ENCODE results near the gene MYO5C.

DNA sequence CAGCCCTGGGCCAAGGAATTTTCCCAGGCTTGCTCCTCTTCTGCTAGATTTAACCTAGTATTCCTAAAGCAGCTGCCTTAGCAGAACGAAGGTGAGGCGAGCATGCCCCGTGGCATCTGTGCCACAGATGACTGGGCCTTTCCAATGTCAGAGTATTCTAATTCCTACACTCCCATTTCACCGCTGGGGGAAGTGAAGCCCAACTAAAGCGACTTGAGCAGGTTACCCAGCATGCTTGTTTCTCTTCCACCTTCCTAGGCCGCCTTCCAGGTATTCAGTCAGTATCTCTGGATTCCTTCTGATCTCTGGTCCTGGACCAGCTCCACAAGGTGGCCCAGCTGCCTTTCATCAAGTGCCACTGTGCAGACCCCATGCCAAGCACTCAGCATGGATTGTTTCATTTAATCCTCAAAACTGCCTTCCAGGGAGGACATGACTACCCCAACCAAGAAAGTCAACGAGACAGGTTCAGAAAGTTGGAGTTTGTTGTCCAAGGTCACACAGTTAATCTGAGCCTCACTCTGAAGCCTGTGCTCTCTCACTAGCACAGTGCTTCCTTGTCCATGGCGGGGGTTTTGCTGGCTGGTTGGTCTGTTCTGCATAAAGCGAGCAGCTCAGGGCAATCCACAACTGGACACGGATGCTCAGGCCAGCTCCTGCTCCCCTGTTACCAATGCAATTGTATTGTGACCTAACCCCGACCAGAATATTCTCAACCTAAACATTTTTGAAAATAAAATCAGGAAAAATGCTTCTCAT, 15.1 kb downstream of the MYO5C start:
- TF ChIP-seq CTCF (IDR thresholded peaks at IDR 0.05) (no peak), EZH2 (IDR thresholded peaks at IDR 0.05) (no peak), EZH2phosphoT487 (IDR thresholded peaks at IDR 0.05) (no peak)

Measured in neural progenitor cell (in vitro differentiated cells).